Stimulated activated CD4-positive, alpha-beta T cell treated with anti-CD3 and anti-CD28 coated beads, TNF-alpha, amount 100 ng/mL, for 48 hours (primary cell): ENCODE data around the gene SCTR.

Experiments
- DNase-seq, 3 donors: peaks; one replicate each; pipeline ENCODE4 v3.0.0-alpha.2; 2020; ENCODE audit warnings: low read depth in 3 of 3

Gene SCTR

GRCh38 chr2:119442850-119443249 lies 81.4 kb downstream of the SCTR start:
- DNase-seq, result no peak

- no peak for DNase-seq
Measured at GRCh38 chr2:119442226-119442619, 82.1 kb downstream of the SCTR start.

GRCh38 chr2:119441376-119442225 lies 82.7 kb downstream of the SCTR start:
- DNase-seq, result no peak

GRCh38 chr2:119440873-119441272 lies 83.4 kb downstream of the SCTR start:
- no peak for DNase-seq

GRCh38 chr2:119440501-119440870 lies 83.8 kb downstream of the SCTR start:
- DNase-seq, result no peak

- no peak for DNase-seq
Measured at GRCh38 chr2:119439574-119440500, 84.4 kb downstream of the SCTR start.

- no peak for DNase-seq
Measured at GRCh38 chr2:119438726-119439284, 85.5 kb downstream of the SCTR start.

GRCh38 chr2:119438128-119438656 lies 86.1 kb downstream of the SCTR start:
- DNase-seq, result no peak

GRCh38 chr2:119436993-119437772 lies 87.1 kb downstream of the SCTR start:
- DNase-seq, result no peak

- DNase-seq, result no peak
Measured at GRCh38 chr2:119435953-119436297, 88.4 kb downstream of the SCTR start.

GRCh38 chr2:119435081-119435952 lies 89.0 kb downstream of the SCTR start:
- DNase-seq, result no peak

GRCh38 chr2:119434664-119435063 lies 89.6 kb downstream of the SCTR start:
- DNase-seq, result no peak

GRCh38 chr2:119433636-119434327 lies 90.5 kb downstream of the SCTR start:
- no peak for DNase-seq

GRCh38 chr2:119432851-119433522 lies 91.3 kb downstream of the SCTR start:
- DNase-seq, result no peak

GRCh38 chr2:119431976-119432850 lies 92.1 kb downstream of the SCTR start:
- DNase-seq, result no peak

- peak in 1 of 3 donors; percentile 9 for DNase-seq
Measured at GRCh38 chr2:119431155-119431975, 92.9 kb downstream of the SCTR start, which contains the start of gene TMEM37. TMEM37 (plus strand) TSS chr2:119431854; CDS start chr2:119431904, 50 bp downstream.

GRCh38 chr2:119430023-119430498 lies 94.2 kb downstream of the SCTR start:
- no peak for DNase-seq
